Measurements from ENCODE around the gene SLC25A11.
A peak's percentile ranks its signal among the peaks of the same experiment; 100 is the strongest.
"Not testable (repeated sequence)": the region's sequence is repeated elsewhere in the genome, so short reads cannot be mapped to it uniquely, and the experiment has no call there.

The SLC25A11 gene

GRCh38 chr17:4945176-4945943, 5.5 kb upstream of the SLC25A11 start:
- DNase-seq (ENCODE audit: low spot score) = no peak

GRCh38 chr17:4944554-4945175, 4.8 kb upstream of the SLC25A11 start:
- DNase-seq (ENCODE audit: low spot score) = no peak

DNA sequence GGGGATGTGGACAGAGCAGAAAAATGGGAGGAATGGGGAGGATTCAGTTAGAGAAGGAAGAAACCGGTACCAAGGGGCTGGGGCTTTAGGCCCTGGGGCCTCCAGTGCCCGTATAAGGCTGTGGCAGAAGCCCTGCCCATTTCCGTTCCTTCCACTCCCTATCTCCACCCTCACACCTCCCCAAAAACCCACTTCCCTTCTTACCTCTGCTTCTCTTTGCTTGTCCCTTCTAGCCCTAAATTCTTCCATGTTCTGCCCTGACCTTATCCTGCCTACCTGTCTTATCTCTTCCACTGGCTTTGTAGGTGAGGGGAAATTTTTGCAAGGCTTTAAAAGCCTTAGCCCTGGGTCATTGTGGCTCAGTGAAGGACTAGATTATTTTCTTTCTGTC, 4.3 kb upstream of the SLC25A11 start:
- DNase-seq (ENCODE audit: low spot score) = no peak

GRCh38 chr17:4942760-4943508, 3.1 kb upstream of the SLC25A11 start:
- DNase-seq (ENCODE audit: low spot score) = no peak

GRCh38 chr17:4941319-4941610, 1.4 kb upstream of the SLC25A11 start:
- no peak for DNase-seq (ENCODE audit: low spot score)

DNA sequence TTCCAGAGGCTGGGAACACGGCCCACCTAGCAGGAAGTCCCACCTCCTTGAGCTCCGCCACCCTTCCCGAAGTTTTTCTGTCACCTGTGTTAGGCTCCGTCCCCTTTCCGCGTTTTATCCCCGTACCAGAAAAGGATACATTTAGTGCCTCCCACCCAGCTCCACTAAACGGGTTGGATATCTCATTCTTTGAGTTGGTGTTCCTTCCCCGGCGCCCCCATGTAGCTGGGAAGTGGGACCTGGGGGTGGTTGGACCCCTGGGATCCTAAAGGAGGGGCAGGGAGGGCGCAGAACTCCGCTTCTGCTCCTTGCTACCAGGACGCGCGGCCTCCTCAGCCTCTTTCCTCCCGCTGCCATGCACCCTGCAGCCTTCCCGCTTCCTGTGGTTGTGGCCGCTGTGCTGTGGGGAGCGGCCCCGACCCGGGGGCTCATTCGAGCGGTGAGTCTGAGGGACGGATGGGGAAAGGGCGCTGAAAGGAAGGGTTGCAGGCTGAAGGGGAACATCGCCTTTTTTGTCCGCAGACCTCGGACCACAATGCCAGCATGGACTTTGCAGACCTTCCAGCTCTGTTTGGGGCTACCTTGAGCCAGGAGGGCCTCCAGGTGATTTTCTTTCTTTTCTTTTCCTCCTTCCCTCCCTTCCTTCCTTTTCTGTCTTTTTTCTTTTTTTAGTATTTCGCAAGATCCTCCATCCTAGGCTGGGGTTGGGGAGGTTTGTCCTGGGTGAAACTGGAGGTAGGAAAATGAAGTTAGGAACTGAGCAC, 891 bp upstream of the SLC25A11 start:
- peak; percentile 77 for DNase-seq (ENCODE audit: low spot score)

- no peak for DNase-seq (ENCODE audit: low spot score)
These were observed 375 bp downstream of the SLC25A11 start for GRCh38 chr17:4939546-4939795.

DNA sequence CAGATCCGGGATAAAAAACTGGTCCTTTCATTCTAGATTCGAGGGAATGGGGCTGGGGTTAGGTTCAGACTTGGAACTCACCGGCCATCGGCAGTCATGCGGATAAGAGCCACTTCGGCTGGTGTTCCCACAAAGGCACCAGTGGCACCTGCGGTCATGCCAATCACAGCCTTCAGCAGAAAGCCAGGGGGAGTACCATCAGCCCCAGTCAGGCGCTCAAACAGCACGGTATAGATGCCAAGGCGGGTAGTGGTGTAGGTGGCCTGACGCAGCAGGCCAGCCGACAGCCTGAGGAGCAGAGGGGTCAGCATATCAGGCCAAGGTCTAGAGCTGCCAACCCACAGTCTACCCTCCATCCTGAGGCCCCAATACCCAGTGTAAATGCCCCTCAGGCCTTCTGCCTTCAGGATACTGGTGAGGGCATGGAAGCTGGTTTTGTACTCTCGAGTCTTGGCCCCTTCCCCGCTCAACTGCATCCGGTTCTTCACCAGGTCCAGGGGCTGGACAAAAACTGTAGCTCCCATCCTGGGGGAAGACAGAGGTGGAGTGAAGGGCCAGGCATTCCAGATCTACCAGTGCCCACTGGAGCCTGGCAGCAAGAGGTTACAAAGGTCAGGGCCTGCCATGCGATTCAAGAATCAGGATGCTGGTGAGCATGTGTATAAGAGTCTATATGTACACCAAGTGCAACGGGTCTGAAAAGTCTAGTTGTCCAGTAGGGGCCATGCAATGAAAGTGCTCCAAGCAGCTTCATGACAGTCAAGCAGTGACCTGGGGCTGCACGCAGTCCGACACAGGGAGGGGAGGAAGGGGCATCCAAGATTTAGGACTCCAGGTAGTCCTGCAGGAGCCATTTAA, 929 bp downstream of the SLC25A11 start:
- no peak for DNase-seq (ENCODE audit: low spot score)

- no peak for DNase-seq (ENCODE audit: low spot score)
These were observed 1.8 kb downstream of the SLC25A11 start for GRCh38 chr17:4938069-4938491.

GRCh38 chr17:4937553-4937952, 2.3 kb downstream of the SLC25A11 start:
- no peak for DNase-seq (ENCODE audit: low spot score)

- no peak for DNase-seq (ENCODE audit: low spot score)
These were observed 3.4 kb downstream of the SLC25A11 start for GRCh38 chr17:4936436-4936835.

GRCh38 chr17:4935650-4936049, 4.2 kb downstream of the SLC25A11 start:
- no peak for DNase-seq (ENCODE audit: low spot score)

- no peak for DNase-seq (ENCODE audit: low spot score)
These were observed 5.5 kb downstream of the SLC25A11 start for GRCh38 chr17:4934173-4934979.

- DNase-seq (ENCODE audit: low spot score) = no peak
These were observed 6.2 kb downstream of the SLC25A11 start for GRCh38 chr17:4933646-4934045.

DNA sequence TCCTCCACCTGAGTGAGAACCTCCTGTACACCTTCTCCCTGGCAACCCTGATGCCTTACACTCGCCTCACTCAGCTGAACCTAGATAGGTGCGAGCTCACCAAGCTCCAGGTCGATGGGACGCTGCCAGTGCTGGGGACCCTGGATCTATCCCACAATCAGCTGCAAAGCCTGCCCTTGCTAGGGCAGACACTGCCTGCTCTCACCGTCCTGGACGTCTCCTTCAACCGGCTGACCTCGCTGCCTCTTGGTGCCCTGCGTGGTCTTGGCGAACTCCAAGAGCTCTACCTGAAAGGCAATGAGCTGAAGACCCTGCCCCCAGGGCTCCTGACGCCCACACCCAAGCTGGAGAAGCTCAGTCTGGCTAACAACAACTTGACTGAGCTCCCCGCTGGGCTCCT, 7.1 kb downstream of the SLC25A11 start:
- DNase-seq (ENCODE audit: low spot score) = no peak

DNA sequence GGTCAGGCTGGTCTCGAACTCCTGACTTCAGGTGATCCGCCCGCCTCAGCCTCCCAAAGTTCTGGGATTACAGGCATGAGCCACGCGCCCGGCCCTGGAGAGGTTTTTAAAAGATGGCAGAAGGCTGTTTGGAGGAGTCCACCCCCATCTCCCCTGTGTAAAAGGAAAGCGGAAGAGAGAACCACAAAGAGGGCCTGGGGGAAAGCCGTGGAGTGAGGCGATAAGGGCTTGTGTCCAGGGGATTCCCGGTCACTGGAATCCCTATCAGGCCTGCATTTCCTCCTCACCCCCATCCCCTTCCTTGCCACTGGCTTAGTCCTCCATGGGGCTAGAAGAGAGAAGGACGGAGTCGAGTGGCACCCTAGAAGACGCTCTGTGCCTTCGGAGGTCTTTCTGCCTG, 7.9 kb downstream of the SLC25A11 start, which contains the start of gene GP1BA:
Gene GP1BA (plus strand): TSS at position 315 of the 400 bp plus-strand sequence. CDS start 328 bp downstream, outside the sequence.
- no peak for DNase-seq (ENCODE audit: low spot score)

GRCh38 chr17:4928881-4929280, 11.0 kb downstream of the SLC25A11 start:
- DNase-seq (ENCODE audit: low spot score) = no peak

GRCh38 chr17:4926577-4927335, 13.1 kb downstream of the SLC25A11 start:
- DNase-seq (ENCODE audit: low spot score) = not testable (repeated sequence)

GRCh38 chr17:4921320-4921719, 18.5 kb downstream of the SLC25A11 start:
- DNase-seq (ENCODE audit: low spot score) = no peak

Measured in D341Med (cell line).